ENCODE results near the gene POM121L12.

The POM121L12 gene

GRCh38 chr7:53035499-53036412 lies at the start of gene POM121L12:
POM121L12 (plus strand) TSS chr7:53035633; CDS start chr7:53035672, 39 bp downstream.
- DNase-seq: no peak

GRCh38 chr7:52992001-52992400 lies 43.4 kb upstream of the POM121L12 start:
- DNase-seq: no peak

DNA sequence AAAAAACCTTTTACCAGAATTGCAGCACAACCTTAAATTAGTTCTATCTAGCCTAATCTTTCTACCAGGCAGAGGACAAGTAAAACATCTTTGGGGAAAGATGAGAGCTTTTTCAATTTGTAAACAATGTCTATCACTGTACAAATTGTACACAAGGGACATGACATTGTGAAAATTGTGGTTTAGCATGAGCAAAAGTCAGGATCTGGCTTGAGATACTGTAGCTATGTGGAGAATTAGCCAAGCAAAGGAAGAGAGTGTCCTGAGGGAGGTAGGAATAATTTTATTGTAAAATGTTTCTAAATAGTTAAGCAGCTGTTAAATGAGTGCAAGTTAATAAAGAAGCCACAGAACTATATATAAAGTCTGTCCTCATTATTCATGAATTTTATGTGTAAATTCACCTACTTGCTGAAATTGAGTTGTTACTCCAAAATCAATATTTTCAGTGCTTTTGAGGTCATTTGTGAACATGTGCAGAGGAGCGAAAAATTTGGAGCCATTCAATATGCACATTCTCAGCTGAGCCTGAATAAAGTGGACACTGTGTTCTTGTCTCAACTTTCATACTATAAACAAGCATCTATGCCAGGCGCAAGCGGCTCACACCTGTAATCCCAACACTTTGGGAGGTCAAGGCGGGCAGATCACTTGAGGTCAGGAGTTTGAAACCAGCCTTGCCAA lies 42.8 kb upstream of the POM121L12 start:
- no peak for DNase-seq

GRCh38 chr7:52995676-52996075 lies 39.8 kb upstream of the POM121L12 start:
- no peak for DNase-seq

DNA sequence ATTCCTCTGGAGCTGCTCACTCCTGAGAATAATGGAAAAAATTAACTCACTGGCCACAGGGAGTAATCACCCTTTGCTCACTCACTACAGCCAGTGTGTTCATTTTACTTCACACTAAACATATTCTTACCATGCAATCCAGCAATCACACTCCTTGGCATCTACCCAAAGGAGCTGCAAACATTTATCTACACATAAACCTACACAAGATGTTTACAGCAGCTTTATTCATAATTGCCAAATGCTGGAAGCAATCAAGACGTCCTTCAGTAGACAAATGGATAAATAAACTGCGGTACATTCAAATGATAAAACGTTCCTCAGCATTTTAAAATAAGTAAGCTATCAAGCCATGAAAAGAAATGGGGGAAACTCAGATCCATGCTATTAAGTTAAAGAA lies 34.2 kb upstream of the POM121L12 start:
- no peak for DNase-seq

GRCh38 chr7:53002389-53002788 lies 33.0 kb upstream of the POM121L12 start:
- no peak for DNase-seq

DNA sequence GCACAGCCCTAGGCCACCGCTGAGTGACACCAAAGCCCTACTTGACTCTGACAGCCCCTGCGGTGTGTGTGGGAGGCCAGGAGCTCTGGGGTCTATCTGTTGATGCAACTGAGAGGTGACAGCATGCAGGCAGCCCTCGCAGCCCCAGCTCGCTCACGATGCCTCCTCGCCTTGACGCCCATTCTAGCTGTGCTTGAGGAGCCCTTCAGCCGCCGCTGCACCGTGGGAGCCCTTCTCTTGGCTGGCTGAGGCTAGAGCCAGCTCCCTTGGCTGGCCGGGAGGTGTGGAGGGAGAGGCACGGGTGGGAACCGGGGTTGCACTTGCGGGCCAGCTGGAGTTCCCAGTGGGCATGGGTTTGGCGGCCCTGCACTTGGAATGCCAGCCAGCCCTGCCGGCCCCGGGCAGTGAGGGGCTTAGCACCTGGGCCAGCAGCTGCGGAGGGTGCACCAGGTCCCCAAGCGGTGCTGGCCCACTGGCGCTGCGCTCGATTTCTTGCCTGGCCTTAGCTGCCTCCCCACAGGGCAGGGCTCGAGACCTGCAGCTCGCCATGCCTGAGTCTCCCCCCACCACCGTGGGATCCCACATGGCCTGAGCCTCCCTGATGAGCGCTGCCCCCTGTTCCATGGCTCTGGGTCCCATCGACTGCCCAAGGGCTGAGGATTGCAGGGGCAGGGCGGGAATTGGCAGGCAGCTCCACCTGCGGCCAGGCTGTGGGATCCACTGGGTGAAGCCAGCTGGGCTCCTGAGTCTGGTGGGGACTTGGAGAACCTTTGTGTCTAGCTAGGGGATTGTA lies 31.6 kb upstream of the POM121L12 start:
- no peak for DNase-seq

- no peak for DNase-seq
Observed at GRCh38 chr7:53013925-53014324, 21.5 kb upstream of the POM121L12 start.

- DNase-seq: no peak
Observed at GRCh38 chr7:53015463-53015862, 20.0 kb upstream of the POM121L12 start.

- no peak for DNase-seq
Observed at GRCh38 chr7:53022893-53023292, 12.5 kb upstream of the POM121L12 start.

DNA sequence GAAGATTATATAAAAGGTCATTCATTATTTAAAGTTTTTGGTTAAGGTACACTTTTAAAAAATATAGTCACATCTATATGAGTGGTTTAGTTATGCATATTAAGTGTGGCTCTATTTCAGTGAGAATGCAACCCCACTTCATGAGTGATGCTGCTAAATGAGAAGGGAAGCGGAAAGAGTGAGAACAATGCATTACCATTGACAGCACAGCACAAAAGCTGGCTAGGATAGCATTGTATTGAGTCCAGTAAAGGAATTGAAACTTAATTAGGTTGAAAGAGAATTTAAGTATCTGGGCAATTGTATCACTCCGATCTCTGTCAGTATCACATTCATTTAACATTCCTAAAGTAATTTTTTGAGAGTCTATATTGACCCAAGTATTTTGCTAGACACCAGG lies 13.2 kb downstream of the POM121L12 start:
- no peak for DNase-seq

GRCh38 chr7:53050433-53050832 lies 15.0 kb downstream of the POM121L12 start:
- DNase-seq: no peak

DNA sequence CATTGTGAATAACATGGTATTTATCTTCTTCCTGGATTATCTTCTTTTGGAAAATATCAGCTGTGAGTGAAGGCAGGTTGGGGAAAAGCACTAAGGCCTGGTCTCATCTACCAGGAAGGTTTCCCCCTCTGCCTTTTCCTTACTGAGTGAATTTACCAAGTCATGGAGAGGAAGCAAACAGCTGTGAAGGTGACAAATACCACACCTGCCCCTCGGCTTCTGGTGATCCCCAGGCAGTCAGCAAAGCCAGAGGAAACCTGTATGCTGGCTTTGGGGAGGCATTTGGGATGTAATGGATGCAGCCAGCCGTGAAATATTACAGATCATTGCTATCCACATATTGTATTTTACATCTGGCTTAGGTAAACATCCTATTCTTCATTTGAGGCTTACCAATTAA lies 24.2 kb downstream of the POM121L12 start:
- no peak for DNase-seq

DNA sequence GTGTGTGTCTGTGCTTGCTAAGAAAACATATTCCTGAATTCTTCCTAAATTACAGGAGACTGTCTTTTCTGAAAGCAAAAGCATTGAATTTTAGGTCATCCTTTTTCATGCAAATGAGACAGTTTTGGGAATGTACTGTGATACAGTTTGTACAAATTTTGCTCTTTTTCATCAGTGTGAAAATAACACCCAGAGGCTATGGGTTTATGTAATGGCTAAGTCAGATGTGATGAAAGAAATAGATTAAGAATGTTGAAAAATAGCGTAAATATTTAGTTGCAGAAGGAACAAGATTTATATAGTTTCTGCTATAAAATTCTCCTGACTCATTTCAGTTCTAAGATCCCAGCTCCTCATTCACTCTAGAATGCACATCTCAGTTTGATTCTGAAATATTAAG lies 24.6 kb downstream of the POM121L12 start:
- no peak for DNase-seq

- DNase-seq: no peak
Observed at GRCh38 chr7:53062796-53063195, 27.4 kb downstream of the POM121L12 start.

DNA sequence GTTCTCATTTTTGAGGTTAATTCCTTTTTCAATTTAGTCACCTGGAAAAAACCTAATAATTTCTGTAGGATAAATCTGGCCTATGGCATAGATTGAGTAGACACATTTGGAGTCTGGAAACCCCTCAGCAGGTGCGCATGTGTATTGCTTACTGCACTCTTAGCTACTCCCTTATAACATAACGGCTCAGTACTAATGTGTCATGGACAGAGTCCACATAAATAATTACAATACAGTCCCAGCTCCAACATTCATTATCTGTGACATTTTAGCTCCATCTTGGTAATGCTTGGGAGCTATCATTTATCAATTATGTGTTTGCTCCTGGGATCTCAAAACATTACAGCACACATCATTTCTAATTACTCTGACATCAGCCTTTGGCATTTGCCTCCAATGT lies 33.2 kb downstream of the POM121L12 start:
- no peak for DNase-seq

DNA sequence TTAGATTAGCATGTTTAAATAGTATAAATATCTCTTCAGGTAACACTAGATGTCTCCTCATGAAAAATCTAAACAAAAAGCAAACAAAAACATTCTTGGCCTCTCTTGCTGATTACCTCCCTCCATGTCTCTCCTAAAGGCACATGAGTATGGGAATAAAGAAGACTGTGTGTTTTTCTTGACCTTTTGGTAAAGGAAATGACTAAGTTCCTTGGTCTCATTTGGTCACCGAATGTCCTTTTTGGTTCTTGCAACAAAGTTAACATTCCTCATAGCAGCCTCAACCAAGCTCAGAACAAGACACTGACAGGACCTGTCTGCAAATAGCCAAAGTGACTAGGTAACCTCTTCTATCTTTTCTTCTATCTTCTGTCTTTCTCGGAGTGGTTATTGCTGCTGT lies 35.5 kb downstream of the POM121L12 start:
- DNase-seq: no peak

Measured in NCI-H2029 (cell line).